ENCODE measurements around the gene RIMOC1. TPM values are rescaled to one million over a fixed set of nuclear protein-coding genes. Genes with fewer than 3 reads are reported as not detected.
A peak's percentile ranks its signal among the peaks of the same experiment; 100 is the strongest.

Gene RIMOC1
- total and polyA plus RNA-seq, 10 of the 15 experiments (the other 5 are each of a cell fraction or from before 2014, with no cell fraction given) = 3.9 to 33.1 (median 16.0) TPM

DNA sequence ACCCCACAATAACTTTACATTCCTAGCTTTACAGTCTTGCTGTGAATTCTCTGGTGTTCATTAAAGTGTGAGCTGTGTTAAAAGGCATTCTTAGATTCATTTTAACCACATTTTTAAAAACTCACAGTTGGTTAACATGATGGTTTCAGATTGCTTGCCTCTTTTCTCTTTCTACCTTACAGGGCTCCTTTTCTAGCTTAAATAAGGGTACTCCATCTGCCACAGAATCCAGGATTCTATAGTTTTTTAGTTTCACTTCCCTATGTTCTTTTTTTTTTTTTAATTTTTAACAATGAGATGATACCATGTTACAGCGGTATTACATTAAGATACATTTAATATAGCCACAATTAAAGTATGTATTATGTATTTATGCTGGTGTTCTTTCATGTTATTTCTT, 17.0 kb downstream of the RIMOC1 start:
- no peaks in the 10 kb centered on the region for H3K9me3 ChIP-seq (replicated peaks; ENCODE audit: control insufficient read depth, insufficient read depth, low read length)
- peak overlapping the region; percentile 26; the same call in 1 of the 2 replicates for H3K27ac ChIP-seq (ENCODE audit: control insufficient read depth, insufficient read depth)
- peaks cover 27% of the 10 kb centered on the region for H3K4me1 ChIP-seq (ENCODE audit: control insufficient read depth, insufficient read depth, low read length)
- no peaks in the 10 kb centered on the region for H4K20me1 ChIP-seq (ENCODE audit: control insufficient read depth, insufficient read depth)
- ChIA-PET RAD21 (ENCODE audit: unreplicated experiment) (interaction anchor here (1.0 to 1.5 kb wide), 3 partner anchors 13 to 887 kb away, joined by 3 to 7 read pairs (median 3); no protein-coding TSS in a partner anchor), SMC1A (ENCODE audit: uncharacterized antibody, unreplicated experiment) (interaction anchor here (0.7 to 1.9 kb wide), 5 partner anchors 17 to 136 kb away, joined by 3 to 8 read pairs (median 3); partner anchors contain the start of gene RIMOC1), POLR2A (interaction anchor here (1.2 to 2.0 kb wide), 2 partner anchors 17 to 44 kb away, joined by 3 to 11 read pairs; partner anchors contain the start of gene RIMOC1), CTCF (interaction anchor here (0.8 to 1.5 kb wide), 3 partner anchors 9 to 17 kb away, joined by 3 to 4 read pairs (median 3); partner anchors contain the start of gene RIMOC1)
- 100% methylated on average over 1 of the region's 1 CpG for WGBS (ENCODE audit: insufficient coverage, insufficient replicate concordance, low lambda C conversion rate, missing lambda C conversion rate)
- peaks cover 0 to 3% of the 10 kb centered on the region in 2 experiments; a peak in 2 of 4 replicates for H3K36me3 ChIP-seq (ENCODE audit: control insufficient read depth in 2 of 2, insufficient read depth in 2 of 2, low read length in 1 of 2)
- BruUV-seq (replicated peaks) = no TSS peak
- no peak overlapping the region for H2AFZ ChIP-seq (ENCODE audit: control insufficient read depth, low read depth, low read length)
- no peaks in the 10 kb centered on the region for H3K27me3 ChIP-seq (replicated peaks in 1 of 2; ENCODE audit: control insufficient read depth in 2 of 2, insufficient read depth in 2 of 2, low read length in 1 of 2)
- H3K4me2 ChIP-seq (ENCODE audit: control insufficient read depth, insufficient read depth) = peak overlapping the region; percentile 49; the same call in 1 of the 2 replicates
- in situ Hi-C loops (cut with MboI) (loop anchor here (25.0 kb wide), 1 partner anchor 1691 kb away; the partner anchor contains the start of gene NNT), intact Hi-C loops (cut with micrococcal nuclease; ENCODE audit: unreplicated experiment) (loop anchor here (10.0 kb wide), 1 partner anchor 1684 kb away; the partner anchor contains the start of gene NNT)
- no peak overlapping the region for H3K9ac ChIP-seq (ENCODE audit: control insufficient read depth, insufficient read depth, low read length)
- H3K4me3 ChIP-seq = no peak overlapping the region
- H3K79me2 ChIP-seq (ENCODE audit: control insufficient read depth, insufficient read depth, low read length) = peaks cover 4% of the 10 kb centered on the region
- peak; percentile 4; the same call in 2 of the 3 replicates for ATAC-seq
- no peak for DNase-seq (ENCODE audit: low read depth, low spot score)
- no peak for FAIRE-seq
- TF ChIP-seq, protein P1, sequence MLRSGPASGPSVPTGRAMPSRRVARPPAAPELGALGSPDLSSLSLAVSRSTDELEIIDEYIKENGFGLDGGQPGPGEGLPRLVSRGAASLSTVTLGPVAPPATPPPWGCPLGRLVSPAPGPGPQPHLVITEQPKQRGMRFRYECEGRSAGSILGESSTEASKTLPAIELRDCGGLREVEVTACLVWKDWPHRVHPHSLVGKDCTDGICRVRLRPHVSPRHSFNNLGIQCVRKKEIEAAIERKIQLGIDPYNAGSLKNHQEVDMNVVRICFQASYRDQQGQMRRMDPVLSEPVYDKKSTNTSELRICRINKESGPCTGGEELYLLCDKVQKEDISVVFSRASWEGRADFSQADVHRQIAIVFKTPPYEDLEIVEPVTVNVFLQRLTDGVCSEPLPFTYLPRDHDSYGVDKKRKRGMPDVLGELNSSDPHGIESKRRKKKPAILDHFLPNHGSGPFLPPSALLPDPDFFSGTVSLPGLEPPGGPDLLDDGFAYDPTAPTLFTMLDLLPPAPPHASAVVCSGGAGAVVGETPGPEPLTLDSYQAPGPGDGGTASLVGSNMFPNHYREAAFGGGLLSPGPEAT (IDR thresholded peaks at IDR 0.05; ENCODE audit: low read depth) = peak; percentile 42; the same call in 1 of the 2 replicates
- TF ChIP-seq MTA2 (IDR thresholded peaks at IDR 0.05; ENCODE audit: low read depth) (peak; percentile 65), SIX5 (IDR thresholded peaks at IDR 0.05; ENCODE audit: low read depth, low read length, severe bottlenecking) (no peak), CHD1 (IDR thresholded peaks at IDR 0.05; ENCODE audit: low read depth, low read length) (no peak), HDAC6 (IDR thresholded peaks at IDR 0.05; ENCODE audit: unreplicated experiment) (no peak), MEF2A (IDR thresholded peaks at IDR 0.05; ENCODE audit: insufficient read depth, low read depth, low read length) (no peak), IKZF1 (conservative IDR thresholded peaks at IDR 0.05) (no peak), TBL1XR1 (IDR thresholded peaks at IDR 0.05; ENCODE audit: low read depth, low read length) (no peak), SPI1 (IDR thresholded peaks at IDR 0.05; ENCODE audit: borderline replicate concordance, insufficient read depth, low read depth, low read length) (peak; percentile 39; the same call in 1 of the 2 replicates), CBX3 (IDR thresholded peaks at IDR 0.05; ENCODE audit: borderline replicate concordance, low read depth) (no peak), TCF3 (IDR thresholded peaks at IDR 0.05; ENCODE audit: borderline replicate concordance, insufficient read depth, low read depth, low read length) (no peak), BACH1 (IDR thresholded peaks at IDR 0.05; ENCODE audit: borderline replicate concordance) (no peak), BCL11A (IDR thresholded peaks at IDR 0.05; ENCODE audit: low read depth, low read length) (no peak), NR2C1 (IDR thresholded peaks at IDR 0.05) (no peak), NFYB (IDR thresholded peaks at IDR 0.05; ENCODE audit: insufficient read depth, low read depth, low read length) (no peak), PAX8 (IDR thresholded peaks at IDR 0.05) (no peak), NFIC (IDR thresholded peaks at IDR 0.05; ENCODE audit: low read depth, low read length) (peak; percentile 40; the same call in 1 of the 2 replicates), PAX5 (IDR thresholded peaks at IDR 0.05; ENCODE audit: borderline replicate concordance, low read depth, low read length) (no peak), PBX3 (IDR thresholded peaks at IDR 0.05; ENCODE audit: insufficient replicate concordance, low read depth, low read length) (no peak), RAD51 (IDR thresholded peaks at IDR 0.05) (no peak), BMI1 (IDR thresholded peaks at IDR 0.05; ENCODE audit: borderline replicate concordance) (no peak), IKZF2 (IDR thresholded peaks at IDR 0.05) (peak; percentile 60 to 62; a peak in 3 of 4 replicates)
- TF ChIP-seq, protein P2, sequence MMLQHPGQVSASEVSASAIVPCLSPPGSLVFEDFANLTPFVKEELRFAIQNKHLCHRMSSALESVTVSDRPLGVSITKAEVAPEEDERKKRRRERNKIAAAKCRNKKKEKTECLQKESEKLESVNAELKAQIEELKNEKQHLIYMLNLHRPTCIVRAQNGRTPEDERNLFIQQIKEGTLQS (IDR thresholded peaks at IDR 0.05; ENCODE audit: borderline replicate concordance, extremely low read depth, low read depth, low read length) = no peak
